Keratinocyte (primary cell): ENCODE data around the gene PLEKHG2. TPM values are rescaled to one million over a fixed set of nuclear protein-coding genes. Genes with fewer than 3 reads are reported as not detected.
"Not testable (repeated sequence)": the region's sequence is repeated elsewhere in the genome, so short reads cannot be mapped to it uniquely, and the experiment has no call there.

Experiments used
- DNase-seq: peaks from one replicate; pipeline ENCODE4 v3.0.0-alpha.2; 2011; ENCODE audit warnings: low read depth, missing footprints, low spot score
- FAIRE-seq: peaks from 2 replicates; lab custom pipeline; 2011; peaks lifted over from hg19 to GRCh38; lab: Jason Lieb, UNC
- H2AFZ ChIP-seq: 2 replicates; pipeline ENCODE4 v1.6.0; 2012; ENCODE audit warnings: low read length, control low read depth, inconsistent platforms; ENCODE audit not compliant: control insufficient read depth
- H3K27ac ChIP-seq: 2 replicates; pipeline ENCODE4 v1.5.1; 2011; ENCODE audit warnings: low read length; ENCODE audit not compliant: control insufficient read depth, insufficient read depth
- H3K27me3 ChIP-seq: 3 replicates; pipeline ENCODE4 v1.6.0; 2011; ENCODE audit warnings: low read length; ENCODE audit not compliant: control insufficient read depth, insufficient read depth; ENCODE audit errors: extremely low read depth
- H3K36me3 ChIP-seq, 2 experiments: 2 replicates in 1 of 2; 3 replicates in 1 of 2; pipeline ENCODE4 v1.5.1; 2011; ENCODE audit warnings: low read length in 2 of 2, mild to moderate bottlenecking in 1 of 2; ENCODE audit not compliant: control insufficient read depth in 2 of 2, insufficient read depth in 2 of 2; ENCODE audit errors: extremely low read depth in 1 of 2
- H3K4me1 ChIP-seq: 3 replicates; pipeline ENCODE4 v1.5.1; 2011; ENCODE audit warnings: low read length; ENCODE audit not compliant: control insufficient read depth, insufficient read depth; ENCODE audit errors: extremely low read depth
- H3K4me2 ChIP-seq: 3 replicates; pipeline ENCODE4 v1.6.0; 2011; ENCODE audit warnings: low read depth, low read length; ENCODE audit not compliant: control insufficient read depth, insufficient read depth; ENCODE audit errors: extremely low read depth
- H3K4me3 ChIP-seq, 3 experiments: fragments of 200-600 bp in 1 of 3; sonication (generic) in 1 of 3; 2 replicates in 2 of 3; 3 replicates in 1 of 3; pipeline ENCODE4 v1.5.1; 2011 to 2016; ENCODE audit warnings: low read length in 3 of 3, mild to moderate bottlenecking in 3 of 3, control low read depth in 2 of 3, inconsistent platforms in 1 of 3, low read depth in 1 of 3, mixed read lengths in 1 of 3, mixed run types in 1 of 3, moderate library complexity in 1 of 3; ENCODE audit not compliant: control insufficient read depth in 2 of 3, insufficient read depth in 2 of 3; ENCODE audit errors: extremely low read depth in 1 of 3
- H3K79me2 ChIP-seq: 2 replicates; pipeline ENCODE4 v1.6.0; 2012; ENCODE audit warnings: low read length; ENCODE audit not compliant: control insufficient read depth, insufficient read depth
- H3K9ac ChIP-seq: 3 replicates; pipeline ENCODE4 v1.6.0; 2011; ENCODE audit warnings: low read length; ENCODE audit not compliant: control insufficient read depth, insufficient read depth; ENCODE audit errors: extremely low read depth
- H3K9me1 ChIP-seq: 3 replicates; pipeline ENCODE4 v1.6.0; 2011; ENCODE audit warnings: low read length; ENCODE audit not compliant: control insufficient read depth, insufficient read depth; ENCODE audit errors: extremely low read depth
- H3K9me3 ChIP-seq: 2 replicates; pipeline ENCODE4 v1.5.1; 2012; ENCODE audit warnings: low read depth, low read length; ENCODE audit not compliant: control insufficient read depth
- H4K20me1 ChIP-seq: 3 replicates; pipeline ENCODE4 v1.6.0; 2011; ENCODE audit warnings: low read length; ENCODE audit not compliant: control insufficient read depth, insufficient read depth; ENCODE audit errors: extremely low read depth
- CTCF ChIP-seq, 3 experiments: IDR thresholded peaks in 1 of 3; conservative IDR thresholded peaks in 1 of 3; optimal IDR thresholded peaks in 1 of 3; 2 replicates in 2 of 3; 3 replicates in 1 of 3; pipeline versions ENCODE3 to v1.5.1; 2011; ENCODE audit warnings: low read length in 3 of 3, mild to moderate bottlenecking in 3 of 3, moderate library complexity in 2 of 3, control low read depth in 1 of 3, inconsistent platforms in 1 of 3; ENCODE audit not compliant: insufficient read depth in 2 of 3; ENCODE audit errors: extremely low read depth in 1 of 3
- EZH2 ChIP-seq: IDR thresholded peaks from one replicate; pipeline ENCODE4 v1.6.1; 2012; ENCODE audit warnings: inconsistent platforms, mild to moderate bottlenecking, low read length, moderate library complexity
- dilution Hi-C: fragments of 300-500 bp; cut with MboI; formaldehyde crosslinking; loops from one replicate; pipeline ENCODE4 v1.7.0; 2020; ENCODE audit warnings: low sequenced_read_pairs; ENCODE audit not compliant: extremely low pct_ligation_motif_present
- polyA plus RNA-seq, 5 experiments: library from polyadenylated mRNA; depleted of rRNA in 3 of 5; stranded (reverse) in 3 of 5; stranded (forward) in 1 of 5; unstranded in 1 of 5; fragments of >200 nt; gene quantifications; 1 replicate in 1 of 5; 2 replicates in 3 of 5; 3 replicates in 1 of 5; pipeline versions ENCODE4 v1.2.1 to v1.2.3, GENCODE V29; 2011 to 2012; ENCODE audit warnings: missing spikeins in 2 of 5, low read depth in 1 of 5, low replicate concordance in 1 of 5

PLEKHG2 gene
- polyA plus RNA-seq, 1 donor (not counting 4 experiments of a cell fraction or from before 2014, with no cell fraction given): 5.2 TPM

- Histone ChIP-seq H3K4me3 (no peak overlapping the region), H3K9me3 (no peaks in the 10 kb centered on the region), H4K20me1 (peaks cover 2% of the 10 kb centered on the region), H3K36me3 (peaks cover 33 to 44% of the 10 kb centered on the region in 2 experiments), H3K79me2 (no peaks in the 10 kb centered on the region), H3K27ac (no peak overlapping the region), H3K4me2 (no peak overlapping the region), H3K27me3 (no peaks in the 10 kb centered on the region), H3K9me1 (no peaks in the 10 kb centered on the region), H2AFZ (no peak overlapping the region), H3K4me1 (peaks cover 2% of the 10 kb centered on the region), H3K9ac (no peak overlapping the region)
- FAIRE-seq (no peak), DNase-seq (no peak)
- dilution Hi-C loops: no loop called here
- TF ChIP-seq EZH2 (no peak), CTCF (optimal IDR thresholded peaks at IDR 0.05 in 1 of 3, IDR thresholded peaks at IDR 0.05 in 1 of 3, conservative IDR thresholded peaks at IDR 0.05 in 1 of 3; ENCODE audit: extremely low read depth in 1 of 3, insufficient read depth in 2 of 3, low read length in 3 of 3) (no peak)
Observed at GRCh38 chr19:39377373-39378362, 34.8 kb upstream of the PLEKHG2 start.

- H3K4me3 ChIP-seq, H3K9me3 ChIP-seq, H3K27me3 ChIP-seq, DNase-seq, dilution Hi-C loops, H3K9me1 ChIP-seq, H3K9ac ChIP-seq, H4K20me1 ChIP-seq, H3K79me2 ChIP-seq, H3K4me1 ChIP-seq, H3K27ac ChIP-seq, H3K4me2 ChIP-seq, H2AFZ ChIP-seq, FAIRE-seq: not testable (repeated sequence)
- peaks cover 47 to 50% of the 10 kb centered on the region in 2 experiments for H3K36me3 ChIP-seq
Observed at GRCh38 chr19:39379366-39379765, 33.1 kb upstream of the PLEKHG2 start.
